Suprapubic skin (tissue), 4 donors: ENCODE data around the gene ARMCX6. TPM values are rescaled to one million over a fixed set of nuclear protein-coding genes. Genes with fewer than 3 reads are reported as not detected.
"Not testable (repeated sequence)": the region's sequence is repeated elsewhere in the genome, so short reads cannot be mapped to it uniquely, and the experiment has no call there.

ENCODE experiments used
- DNase-seq, 2 donors: peaks; one replicate each; pipeline ENCODE4 v3.0.0-alpha.2; 2019; ENCODE audit warnings: low spot score in 2 of 2
- H3K27ac ChIP-seq: fragments of 200-600 bp; sonication (generic); one replicate; pipeline ENCODE4 v1.5.1; 2019
- H3K27me3 ChIP-seq: fragments of 200-600 bp; sonication (generic); one replicate; pipeline ENCODE4 v1.5.1; 2019
- H3K36me3 ChIP-seq: fragments of 200-600 bp; sonication (generic); one replicate; pipeline ENCODE4 v1.5.1; 2019
- H3K4me1 ChIP-seq: fragments of 200-600 bp; sonication (generic); one replicate; pipeline ENCODE4 v1.5.1; 2019
- H3K4me3 ChIP-seq: fragments of 200-600 bp; sonication (generic); one replicate; pipeline ENCODE4 v1.5.1; 2019; ENCODE audit warnings: mild to moderate bottlenecking
- H3K9me3 ChIP-seq: fragments of 200-600 bp; sonication (generic); one replicate; pipeline ENCODE4 v1.5.1; 2019
- CTCF ChIP-seq, 2 donors: fragments of 200-600 bp in 1 of 2; fragments of 450-650 bp in 1 of 2; sonication (generic) in 1 of 2; IDR thresholded peaks; one replicate each; pipeline ENCODE4 v1.5.1; 2016 to 2019; ENCODE audit warnings: antibody characterized with exemption in 2 of 2, mild to moderate bottlenecking in 1 of 2, moderate library complexity in 1 of 2
- EP300 ChIP-seq: sonication (generic); formaldehyde crosslinking; IDR thresholded peaks from one replicate; pipeline ENCODE4 v1.6.1; 2017; ENCODE audit warnings: antibody characterized with exemption
- POLR2A ChIP-seq, 2 donors: fragments of 450-650 bp; IDR thresholded peaks; one replicate each; pipeline ENCODE4 v1.6.1; 2017; ENCODE audit warnings: antibody characterized with exemption in 2 of 2, mild to moderate bottlenecking in 2 of 2, moderate library complexity in 2 of 2
- POLR2AphosphoS5 ChIP-seq, 3 donors: sonication (generic); formaldehyde crosslinking; IDR thresholded peaks; one replicate each; pipeline ENCODE4 v1.6.1; 2017; ENCODE audit warnings: antibody characterized with exemption in 3 of 3
- WGBS: methylation state at CpG from one replicate; pipeline ENCODE4 v1.1.5; 2018; 5-methylcytosine and 5-hydroxymethylcytosine counted together
- total RNA-seq, 4 donors: library from RNA; depleted of rRNA; stranded (reverse); fragments of >200 nt; gene quantifications; one replicate each; pipeline ENCODE4 v1.1.0, GENCODE V29; 2016

Gene ARMCX6
- total RNA-seq, 4 donors from 2014 or later, result 11.0 to 23.3 (median 12.8) TPM

- Histone ChIP-seq H3K4me3 (no peak overlapping the region), H3K4me1 (no peaks in the 10 kb centered on the region), H3K9me3 (no peaks in the 10 kb centered on the region), H3K36me3 (no peaks in the 10 kb centered on the region), H3K27me3 (no peaks in the 10 kb centered on the region), H3K27ac (no peak overlapping the region)
- no peak for DNase-seq
- TF ChIP-seq EP300 (no peak), CTCF (IDR thresholded peaks at IDR 0.05) (no peak), POLR2A (IDR thresholded peaks at IDR 0.05) (no peak), POLR2AphosphoS5 (IDR thresholded peaks at IDR 0.05) (no peak)
- 24% methylated on average over 1 of the region's 1 CpG for WGBS
Measured at GRCh38 chrX:101605728-101606127, 12.1 kb downstream of the ARMCX6 start.

GRCh38 chrX:101605146-101605545 is 12.7 kb downstream of the ARMCX6 start:
- Histone ChIP-seq H3K36me3 (no peaks in the 10 kb centered on the region), H3K27ac (no peak overlapping the region)
- DNase-seq, result no peak

GRCh38 chrX:101602077-101602476 is 15.7 kb downstream of the ARMCX6 start:
- no peak overlapping the region for H3K4me3 ChIP-seq
- TF ChIP-seq CTCF (IDR thresholded peaks at IDR 0.05) (no peak), POLR2AphosphoS5 (IDR thresholded peaks at IDR 0.05) (no peak), POLR2A (IDR thresholded peaks at IDR 0.05) (no peak), EP300 (no peak)
- WGBS, result 68% methylated on average over 4 of the region's 7 CpGs
- no peak for DNase-seq
- H3K4me1 ChIP-seq, result no peaks in the 10 kb centered on the region
- H3K36me3 ChIP-seq, result no peaks in the 10 kb centered on the region
- no peaks in the 10 kb centered on the region for H3K9me3 ChIP-seq
- no peak overlapping the region for H3K27ac ChIP-seq
- H3K27me3 ChIP-seq, result no peaks in the 10 kb centered on the region

More at GRCh38 chrX:101605146-101605545, 12.7 kb downstream of the ARMCX6 start:
- Histone ChIP-seq H3K4me1 (no peaks in the 10 kb centered on the region), H3K27me3 (no peaks in the 10 kb centered on the region), H3K9me3 (no peaks in the 10 kb centered on the region), H3K4me3 (no peak overlapping the region)
- TF ChIP-seq POLR2AphosphoS5 (IDR thresholded peaks at IDR 0.05) (no peak), CTCF (IDR thresholded peaks at IDR 0.05) (no peak), EP300 (no peak), POLR2A (IDR thresholded peaks at IDR 0.05) (no peak)

GRCh38 chrX:101599592-101599991 is 18.2 kb downstream of the ARMCX6 start:
- 77% methylated on average over 6 of the region's 8 CpGs for WGBS
- not testable (repeated sequence) for DNase-seq, H3K9me3 ChIP-seq, H3K4me3 ChIP-seq, H3K36me3 ChIP-seq, H3K4me1 ChIP-seq, H3K27me3 ChIP-seq, H3K27ac ChIP-seq

GRCh38 chrX:101595739-101596419 is 21.9 kb downstream of the ARMCX6 start:
- H3K9me3 ChIP-seq, result no peaks in the 10 kb centered on the region
- H3K36me3 ChIP-seq, result no peaks in the 10 kb centered on the region
- DNase-seq, result no peak
- H3K27me3 ChIP-seq, result no peaks in the 10 kb centered on the region
- no peak overlapping the region for H3K4me3 ChIP-seq
- TF ChIP-seq POLR2A (IDR thresholded peaks at IDR 0.05) (no peak), CTCF (IDR thresholded peaks at IDR 0.05) (peak; percentile 38 to 45)
- H3K4me1 ChIP-seq, result no peaks in the 10 kb centered on the region
- H3K27ac ChIP-seq, result no peak overlapping the region
- WGBS, result 15% methylated on average over 5 of the region's 5 CpGs

Other genes with a start within 250 kb of the ARMCX6 start
- gene BTK, start 231.8 kb downstream of the ARMCX6 start, total RNA-seq, result 1 to 10 TPM; 1.4 to 6.8 (median 1.9) TPM
- 1,000 to 10,000 TPM; 1,064 to 2,433 (median 2,004) TPM for gene RPL36A, start 227.0 kb downstream of the ARMCX6 start, total RNA-seq
- 10 to 100 TPM; 13.8 to 19.1 (median 16.9) TPM for gene GLA, start 210.1 kb downstream of the ARMCX6 start, total RNA-seq
- 10 to 100 TPM; 37.3 to 60.6 (median 38.5) TPM for gene HNRNPH2, start 209.8 kb downstream of the ARMCX6 start, total RNA-seq
- gene ARMCX4, start 132.5 kb downstream of the ARMCX6 start, total RNA-seq, result 10 to 100 TPM in 2 of 4 donors, 1 to 10 TPM in 2; 2.4 to 19.6 (median 8.1) TPM
- gene ARMCX1, start 67.5 kb downstream of the ARMCX6 start, total RNA-seq, result 10 to 100 TPM in 3 of 4 donors, 1 to 10 TPM in 1; 9.0 to 19.4 (median 12.1) TPM
- gene ARMCX3, start 5.2 kb upstream of the ARMCX6 start, total RNA-seq, result 10 to 100 TPM in 3 of 4 donors, 1 to 10 TPM in 1; 8.4 to 23.3 (median 13.1) TPM
- 10 to 100 TPM in 2 of 4 donors, 1 to 10 TPM in 2; 5.7 to 12.1 (median 8.8) TPM for gene ARMCX2, start 41.9 kb upstream of the ARMCX6 start, total RNA-seq